Measurements from ENCODE around the gene SAMSN1. TPM values are rescaled to one million over a fixed set of nuclear protein-coding genes. Genes with fewer than 3 reads are reported as not detected.

Gene SAMSN1
- total RNA-seq, 4 donors from 2014 or later = 1.0 to 13.5 (median 4.2) TPM

GRCh38 chr21:14477841-14478240 lies 68.3 kb downstream of the SAMSN1 start:
- no peaks in the 10 kb centered on the region for H3K27me3 ChIP-seq
- WGBS, 2 donors (ENCODE audit: low coverage in 1 of 2) = 17 to 31% methylated on average over 1 of the region's 1 CpG
- ATAC-seq = no peak
- no peaks in the 10 kb centered on the region for H3K36me3 ChIP-seq
- H3K9me3 ChIP-seq = no peaks in the 10 kb centered on the region
- H3K27ac ChIP-seq = no peak overlapping the region
- TF ChIP-seq POLR2A (IDR thresholded peaks at IDR 0.05) (no peak), POLR2AphosphoS5 (IDR thresholded peaks at IDR 0.05) (no peak), EP300 (IDR thresholded peaks at IDR 0.05) (no peak)
- TF ChIP-seq, protein P1, sequence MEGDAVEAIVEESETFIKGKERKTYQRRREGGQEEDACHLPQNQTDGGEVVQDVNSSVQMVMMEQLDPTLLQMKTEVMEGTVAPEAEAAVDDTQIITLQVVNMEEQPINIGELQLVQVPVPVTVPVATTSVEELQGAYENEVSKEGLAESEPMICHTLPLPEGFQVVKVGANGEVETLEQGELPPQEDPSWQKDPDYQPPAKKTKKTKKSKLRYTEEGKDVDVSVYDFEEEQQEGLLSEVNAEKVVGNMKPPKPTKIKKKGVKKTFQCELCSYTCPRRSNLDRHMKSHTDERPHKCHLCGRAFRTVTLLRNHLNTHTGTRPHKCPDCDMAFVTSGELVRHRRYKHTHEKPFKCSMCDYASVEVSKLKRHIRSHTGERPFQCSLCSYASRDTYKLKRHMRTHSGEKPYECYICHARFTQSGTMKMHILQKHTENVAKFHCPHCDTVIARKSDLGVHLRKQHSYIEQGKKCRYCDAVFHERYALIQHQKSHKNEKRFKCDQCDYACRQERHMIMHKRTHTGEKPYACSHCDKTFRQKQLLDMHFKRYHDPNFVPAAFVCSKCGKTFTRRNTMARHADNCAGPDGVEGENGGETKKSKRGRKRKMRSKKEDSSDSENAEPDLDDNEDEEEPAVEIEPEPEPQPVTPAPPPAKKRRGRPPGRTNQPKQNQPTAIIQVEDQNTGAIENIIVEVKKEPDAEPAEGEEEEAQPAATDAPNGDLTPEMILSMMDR (IDR thresholded peaks at IDR 0.05) = no peak
- no peak overlapping the region for H3K4me3 ChIP-seq
- peaks cover 0 to 43% (median 3%) of the 10 kb centered on the region in 3 donors for H3K4me1 ChIP-seq

GRCh38 chr21:14477133-14477532 lies 69.0 kb downstream of the SAMSN1 start:
- Histone ChIP-seq H3K27me3 (no peaks in the 10 kb centered on the region), H3K4me1 (peaks cover 0 to 43% (median 3%) of the 10 kb centered on the region in 3 donors), H3K9me3 (no peaks in the 10 kb centered on the region), H3K27ac (no peak overlapping the region), H3K36me3 (no peaks in the 10 kb centered on the region), H3K4me3 (no peak overlapping the region)
- no peak for ATAC-seq
- TF ChIP-seq, protein P1 (IDR thresholded peaks at IDR 0.05) = no peak
- TF ChIP-seq EP300 (IDR thresholded peaks at IDR 0.05) (no peak), POLR2AphosphoS5 (IDR thresholded peaks at IDR 0.05) (no peak), POLR2A (IDR thresholded peaks at IDR 0.05) (no peak)
- WGBS, 2 donors (ENCODE audit: low coverage in 1 of 2) = 74 to 86% methylated on average over 2 of the region's 2 CpGs

GRCh38 chr21:14474995-14475394 lies 71.1 kb downstream of the SAMSN1 start:
- Histone ChIP-seq H3K4me3 (no peak overlapping the region), H3K4me1 (peaks cover 0 to 26% (median 3%) of the 10 kb centered on the region in 3 donors), H3K27ac (no peak overlapping the region), H3K9me3 (no peaks in the 10 kb centered on the region), H3K36me3 (no peaks in the 10 kb centered on the region), H3K27me3 (no peaks in the 10 kb centered on the region)
- no peak for ATAC-seq
- TF ChIP-seq EP300 (IDR thresholded peaks at IDR 0.05) (no peak), POLR2A (IDR thresholded peaks at IDR 0.05) (no peak), POLR2AphosphoS5 (IDR thresholded peaks at IDR 0.05) (no peak)
- TF ChIP-seq, protein P1 (IDR thresholded peaks at IDR 0.05) = no peak

GRCh38 chr21:14469641-14470040 lies 76.5 kb downstream of the SAMSN1 start:
- TF ChIP-seq, protein P1 (IDR thresholded peaks at IDR 0.05) = no peak
- TF ChIP-seq POLR2A (IDR thresholded peaks at IDR 0.05) (no peak), POLR2AphosphoS5 (IDR thresholded peaks at IDR 0.05) (no peak), EP300 (IDR thresholded peaks at IDR 0.05) (no peak)
- H3K27me3 ChIP-seq = no peaks in the 10 kb centered on the region
- no peaks in the 10 kb centered on the region for H3K36me3 ChIP-seq
- H3K4me1 ChIP-seq = no peaks in the 10 kb centered on the region
- ATAC-seq = no peak
- H3K9me3 ChIP-seq = no peaks in the 10 kb centered on the region
- no peak overlapping the region for H3K4me3 ChIP-seq
- WGBS, 2 donors (ENCODE audit: low coverage in 1 of 2) = 75 to 82% methylated on average over 4 of the region's 4 CpGs
- no peak overlapping the region for H3K27ac ChIP-seq

DNA sequence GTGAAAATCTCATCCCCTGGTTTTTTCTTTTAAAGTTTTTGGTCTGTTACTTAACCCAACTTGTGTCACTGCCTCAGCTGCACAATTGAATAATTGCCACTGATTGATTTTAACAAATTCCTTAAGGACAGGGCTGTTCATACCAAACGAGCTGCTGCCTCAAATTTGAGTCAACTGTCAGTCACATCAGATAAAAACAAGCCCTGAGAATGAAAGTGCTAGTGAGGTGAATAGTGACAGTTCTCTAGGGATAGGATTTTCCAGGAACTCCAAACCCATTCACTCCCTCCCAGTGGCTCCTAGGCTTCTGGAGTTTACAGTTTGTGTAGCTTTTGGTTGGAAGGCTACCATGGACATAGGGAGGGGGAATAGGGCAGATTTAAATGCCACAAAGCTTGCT lies 79.4 kb downstream of the SAMSN1 start:
- no peak overlapping the region for H3K27ac ChIP-seq
- 8 to 43% methylated on average over 1 of the region's 1 CpG for WGBS, 2 donors (ENCODE audit: low coverage in 1 of 2)
- H3K9me3 ChIP-seq = no peaks in the 10 kb centered on the region
- H3K27me3 ChIP-seq = no peaks in the 10 kb centered on the region
- ATAC-seq = no peak
- H3K36me3 ChIP-seq = no peaks in the 10 kb centered on the region
- H3K4me3 ChIP-seq = no peak overlapping the region
- no peaks in the 10 kb centered on the region for H3K4me1 ChIP-seq
- TF ChIP-seq POLR2AphosphoS5 (IDR thresholded peaks at IDR 0.05) = no peak

Data from gastroesophageal sphincter (tissue), 4 donors.